RPMI8226 (cell line): ENCODE results near the gene ZSCAN5A.
"Not testable (repeated sequence)": the region's sequence is repeated elsewhere in the genome, so short reads cannot be mapped to it uniquely, and the experiment has no call there.

Experiments used
- DNase-seq: peaks from one replicate; pipeline ENCODE4 v3.0.0-alpha.2; 2015

The ZSCAN5A gene

DNA sequence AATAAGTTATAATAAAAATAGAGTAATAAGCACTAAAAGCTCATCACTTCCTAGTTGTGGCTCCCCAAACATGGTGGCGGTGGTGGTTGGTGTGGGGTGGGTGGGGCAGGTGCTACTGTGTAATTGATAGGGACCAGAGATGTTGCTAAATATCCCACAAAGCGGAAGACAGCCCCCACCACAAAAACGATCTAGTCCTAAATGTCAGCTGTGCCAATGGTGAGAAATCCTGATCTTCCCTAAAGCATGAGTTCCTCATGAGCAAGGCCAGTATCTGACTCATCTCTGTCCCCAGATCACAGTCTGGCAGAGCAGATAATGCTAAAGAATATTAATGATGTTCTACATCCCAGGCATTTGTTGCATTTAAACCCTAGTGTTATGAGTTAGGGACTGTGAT is 44.0 kb downstream of the ZSCAN5A start:
- DNase-seq = no peak

GRCh38 chr19:56269348-56269747 is 45.3 kb downstream of the ZSCAN5A start:
- DNase-seq = no peak

DNA sequence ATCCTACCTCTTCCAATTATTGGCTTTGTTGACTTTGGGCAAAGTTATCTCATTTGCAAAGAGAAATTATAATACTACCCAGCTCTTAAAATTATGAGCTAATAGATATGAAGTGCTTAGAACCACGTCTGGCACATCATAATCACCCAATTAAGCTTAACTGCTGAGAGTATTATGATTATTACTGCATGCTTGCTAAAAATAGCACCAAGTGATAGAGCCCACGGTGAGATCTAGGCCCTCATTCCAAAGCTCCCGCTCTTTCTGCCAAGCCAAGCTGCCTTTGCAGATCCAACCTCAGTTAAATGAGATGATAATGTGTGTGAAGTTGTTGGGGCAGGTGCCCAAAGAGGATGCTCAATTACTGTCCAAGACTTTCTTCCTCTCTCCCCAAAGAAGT is 48.6 kb downstream of the ZSCAN5A start:
- DNase-seq = no peak

DNA sequence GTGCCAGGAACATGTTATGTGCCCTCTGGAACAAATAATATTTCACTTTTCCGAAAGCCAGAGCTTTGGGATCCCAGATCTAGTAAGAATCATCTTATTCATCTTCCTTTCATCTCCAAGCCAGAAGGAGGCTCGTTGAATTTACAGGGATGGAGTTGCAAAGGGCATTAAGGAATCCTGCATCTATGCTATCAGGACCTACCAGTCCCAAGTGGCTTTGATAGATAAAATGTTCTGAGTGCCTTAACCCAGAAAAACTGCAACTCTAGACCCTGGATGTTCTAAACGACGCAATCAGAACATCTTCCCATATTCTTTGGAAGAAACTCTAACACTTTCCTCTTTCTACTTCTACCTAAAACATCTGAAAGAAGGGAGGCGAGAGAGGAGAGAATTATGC is 51.3 kb downstream of the ZSCAN5A start:
- no peak for DNase-seq

GRCh38 chr19:56261932-56262331 is 52.7 kb downstream of the ZSCAN5A start:
- not testable (repeated sequence) for DNase-seq

- DNase-seq = no peak
These were observed 53.5 kb downstream of the ZSCAN5A start for GRCh38 chr19:56261145-56261544.

- DNase-seq = no peak
These were observed 56.4 kb downstream of the ZSCAN5A start for GRCh38 chr19:56258272-56258671.

- DNase-seq = peak; percentile 67
These were observed 60.9 kb downstream of the ZSCAN5A start for GRCh38 chr19:56253737-56254136.

DNA sequence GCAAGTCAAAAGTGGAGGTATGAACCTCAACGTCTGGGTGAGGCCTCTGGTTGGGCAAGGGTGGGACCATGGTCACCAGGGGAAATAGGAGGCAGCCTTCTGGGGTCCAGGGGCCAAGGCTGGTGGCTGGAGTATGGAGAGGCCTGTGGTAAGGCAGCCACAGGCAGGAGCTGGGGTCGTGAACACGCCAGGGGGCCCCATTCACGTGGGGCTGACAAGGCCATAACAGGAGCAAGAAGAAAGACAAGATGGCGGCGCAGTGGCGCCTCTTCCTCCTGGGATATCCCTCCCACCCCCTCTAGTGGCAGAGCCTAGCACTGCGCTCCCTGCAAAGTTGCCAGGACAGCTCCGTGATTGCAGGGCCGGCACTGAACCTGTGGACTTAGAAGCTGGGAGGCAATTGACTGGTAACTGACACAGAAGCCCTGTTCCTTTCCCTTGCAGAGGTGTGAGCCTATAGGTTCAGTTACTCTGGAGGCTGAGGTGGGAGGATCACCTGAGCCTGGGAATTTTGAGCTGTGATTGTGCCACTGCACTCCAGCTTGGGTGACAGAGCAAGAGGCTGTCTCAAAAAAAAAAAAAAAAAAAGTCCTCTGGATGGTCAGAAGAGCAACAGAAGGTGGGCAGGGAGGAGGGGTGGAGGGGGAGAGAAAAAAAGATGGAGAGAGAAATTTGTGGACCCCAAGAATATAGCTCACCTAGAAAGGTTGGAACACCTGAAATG is 61.8 kb downstream of the ZSCAN5A start:
- peak; percentile 86 for DNase-seq

- DNase-seq = not testable (repeated sequence)
These were observed 65.8 kb downstream of the ZSCAN5A start for GRCh38 chr19:56248736-56249338.

DNA sequence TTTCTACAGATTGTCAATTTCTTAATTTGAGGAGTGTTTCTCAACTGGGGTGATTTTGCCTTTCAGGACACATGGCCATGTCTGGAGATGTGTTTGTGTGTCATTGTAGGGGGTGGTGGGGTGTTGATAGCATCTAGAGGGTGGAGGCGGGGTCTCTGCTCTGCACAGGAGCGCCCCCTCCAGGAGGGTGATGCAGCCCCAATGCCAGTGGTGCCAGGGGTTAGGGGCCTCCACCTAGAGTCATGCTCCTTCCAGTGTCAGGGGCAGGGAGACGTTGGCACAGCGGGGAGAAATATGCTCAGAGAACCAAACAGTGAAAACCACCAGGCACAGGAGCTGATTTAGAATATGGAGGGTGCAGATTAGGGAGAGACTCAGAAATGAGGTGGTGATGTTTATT is 68.9 kb downstream of the ZSCAN5A start:
- not testable (repeated sequence) for DNase-seq

- no peak for DNase-seq
These were observed 69.4 kb downstream of the ZSCAN5A start for GRCh38 chr19:56245121-56245740.

DNA sequence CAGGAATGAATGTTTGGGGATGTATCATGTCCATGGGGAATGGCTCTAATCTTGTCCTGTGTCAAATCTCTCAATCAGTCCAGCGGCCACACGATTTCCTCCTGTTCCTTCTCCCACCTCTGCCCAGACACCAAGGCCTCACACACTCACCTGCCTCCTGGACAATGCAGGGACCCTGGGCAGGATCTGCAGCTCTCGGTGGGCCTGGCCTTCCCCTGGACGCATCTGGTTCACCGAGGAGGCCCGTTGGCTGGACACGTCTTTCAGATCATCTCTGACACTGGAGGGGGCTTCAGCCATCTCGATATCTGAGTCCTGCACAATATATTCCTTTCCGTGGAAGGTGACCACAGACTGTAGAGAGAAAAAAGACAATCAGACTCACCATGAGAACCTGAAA is 91.2 kb downstream of the ZSCAN5A start:
- no peak for DNase-seq

DNA sequence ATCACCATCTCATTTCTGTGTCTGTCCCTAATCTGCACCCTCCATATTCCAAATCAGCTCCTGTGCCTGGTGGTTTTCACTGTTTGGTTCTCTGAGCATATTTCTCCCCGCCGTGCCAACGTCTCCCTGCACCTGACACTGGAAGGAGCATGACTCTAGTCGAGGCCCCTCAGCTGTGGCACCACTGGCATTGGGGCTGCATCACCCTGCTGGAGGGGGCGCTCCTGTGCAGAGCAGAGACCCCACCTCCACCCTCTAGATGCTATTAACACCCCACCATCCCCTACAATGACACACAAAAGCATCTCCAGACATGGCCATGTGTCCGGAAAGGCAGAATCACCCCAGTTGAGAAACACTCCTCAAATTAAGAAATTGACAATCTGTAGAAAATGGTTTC is 91.7 kb downstream of the ZSCAN5A start:
- DNase-seq = no peak

DNA sequence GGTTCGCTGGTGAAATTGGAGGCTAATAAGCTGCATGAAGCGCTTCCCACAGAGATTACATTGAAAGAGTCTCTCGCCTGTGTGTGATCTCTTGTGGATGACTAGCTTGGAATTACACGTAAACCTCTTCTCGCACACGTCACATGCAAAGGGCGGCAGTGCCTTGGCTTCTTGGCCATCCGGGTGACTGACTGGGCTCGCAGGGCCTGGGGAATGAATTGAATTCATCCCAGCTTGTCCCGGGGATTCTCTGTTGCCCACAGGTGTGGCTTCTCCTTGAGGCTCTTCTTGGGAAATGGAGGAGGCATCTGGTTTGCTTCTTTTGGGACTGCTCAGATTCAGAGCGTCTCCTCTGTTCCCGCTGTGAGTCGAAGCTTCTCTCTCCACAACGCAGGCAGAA is 92.8 kb downstream of the ZSCAN5A start:
- DNase-seq = no peak

DNA sequence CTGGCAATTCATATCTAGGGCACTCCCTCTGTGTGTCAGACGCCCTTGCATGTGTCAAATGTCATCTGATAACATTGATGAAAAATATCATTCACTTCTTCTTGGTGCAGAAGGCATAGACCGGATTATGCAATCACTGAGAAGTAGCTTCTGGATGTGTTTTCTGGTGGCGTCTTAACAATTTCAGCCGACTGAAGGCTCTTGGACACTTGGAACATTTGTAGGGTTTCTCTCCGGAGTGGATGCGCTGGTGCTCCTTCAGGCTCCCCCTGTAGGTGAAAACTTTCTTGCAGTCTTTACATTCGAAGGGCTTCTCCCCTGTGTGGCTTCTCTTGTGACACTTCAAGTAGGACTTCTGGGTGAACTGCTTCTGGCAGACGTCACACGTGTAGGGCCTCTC is 93.2 kb downstream of the ZSCAN5A start:
- not testable (repeated sequence) for DNase-seq

DNA sequence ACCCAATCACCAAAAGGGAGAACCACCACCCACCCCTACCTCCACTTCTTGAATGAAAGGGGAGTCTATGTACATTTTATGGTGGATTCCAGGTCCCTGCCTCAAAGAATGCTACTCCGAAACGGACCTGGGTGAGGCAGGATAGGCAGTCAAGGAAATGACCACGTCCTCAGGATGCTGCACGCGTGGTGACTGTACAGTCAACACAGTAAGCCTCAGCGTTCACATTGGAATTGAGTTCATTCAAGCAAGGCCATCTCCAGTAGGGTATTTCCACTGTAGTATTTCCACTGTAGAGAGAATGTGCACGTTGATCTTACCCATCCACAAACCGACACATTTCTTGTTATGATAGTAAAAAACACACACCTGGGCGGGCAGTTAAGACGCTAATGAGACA is 95.7 kb downstream of the ZSCAN5A start:
- DNase-seq = no peak

DNA sequence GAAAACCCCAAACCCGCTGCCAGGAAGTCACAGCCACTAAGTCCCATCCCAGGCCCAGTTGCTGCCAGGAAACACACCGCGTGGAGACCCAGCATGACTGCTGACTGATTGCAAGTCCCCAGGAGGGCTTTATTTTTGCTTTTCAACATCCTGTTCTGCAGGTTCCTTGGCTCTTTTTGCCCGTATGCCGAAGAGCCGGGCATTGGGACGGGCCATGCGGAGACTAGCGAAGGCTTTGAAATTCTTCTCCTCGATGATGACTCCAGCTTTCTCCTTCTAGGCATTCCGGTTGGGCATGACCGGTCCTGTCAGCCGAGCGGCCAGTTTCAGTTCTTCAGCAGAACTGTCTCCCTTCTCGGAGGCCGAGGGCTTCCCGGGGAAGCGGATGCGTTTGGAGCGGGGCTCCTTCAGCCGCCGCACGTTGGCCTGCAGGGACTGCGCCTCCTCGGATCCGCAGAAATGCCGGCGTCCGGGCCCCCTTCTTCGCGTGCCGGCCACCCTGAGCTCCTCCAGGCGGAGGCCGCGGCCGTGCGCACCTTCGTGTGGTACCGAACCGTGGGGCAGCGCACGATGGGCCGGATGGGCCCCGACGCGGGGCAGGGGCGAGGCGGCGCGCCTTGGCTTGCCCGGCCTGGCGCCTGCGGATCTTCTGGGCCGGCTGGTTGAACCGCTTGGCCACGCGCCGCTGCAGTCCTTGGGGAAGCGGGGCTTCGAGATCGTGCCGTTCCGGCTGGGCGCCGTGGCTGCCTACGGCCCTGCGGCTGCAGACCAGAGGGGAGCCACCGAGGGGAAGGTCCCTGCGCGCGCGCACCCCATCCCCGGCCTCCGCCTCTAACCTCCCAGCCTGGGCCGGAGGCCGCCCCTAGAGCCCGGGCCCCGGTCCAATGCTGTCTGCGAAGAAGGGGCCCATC is 97.3 kb downstream of the ZSCAN5A start:
- no peak for DNase-seq

GRCh38 chr19:56211718-56212117 is 102.9 kb downstream of the ZSCAN5A start:
- DNase-seq = no peak

DNA sequence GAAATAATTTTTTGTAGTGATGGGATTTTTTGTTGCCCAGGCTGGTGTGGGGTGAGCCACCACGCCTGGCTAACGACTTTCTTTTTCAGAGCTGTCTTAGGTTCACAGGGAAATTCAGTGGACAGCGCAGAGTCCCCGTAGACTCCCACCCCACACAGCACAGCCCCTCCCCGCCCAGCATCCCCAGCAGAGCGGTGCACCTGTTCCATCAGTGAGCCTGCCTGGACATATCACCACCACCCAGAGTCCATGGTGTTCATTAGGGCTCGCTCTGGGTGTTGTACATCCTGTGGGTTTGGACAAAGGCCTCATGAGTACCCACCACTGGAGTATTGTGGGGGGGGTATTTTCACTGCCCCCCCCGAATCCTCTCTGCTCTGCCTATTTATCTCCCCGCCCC is 104.6 kb downstream of the ZSCAN5A start:
- DNase-seq = not testable (repeated sequence)

DNA sequence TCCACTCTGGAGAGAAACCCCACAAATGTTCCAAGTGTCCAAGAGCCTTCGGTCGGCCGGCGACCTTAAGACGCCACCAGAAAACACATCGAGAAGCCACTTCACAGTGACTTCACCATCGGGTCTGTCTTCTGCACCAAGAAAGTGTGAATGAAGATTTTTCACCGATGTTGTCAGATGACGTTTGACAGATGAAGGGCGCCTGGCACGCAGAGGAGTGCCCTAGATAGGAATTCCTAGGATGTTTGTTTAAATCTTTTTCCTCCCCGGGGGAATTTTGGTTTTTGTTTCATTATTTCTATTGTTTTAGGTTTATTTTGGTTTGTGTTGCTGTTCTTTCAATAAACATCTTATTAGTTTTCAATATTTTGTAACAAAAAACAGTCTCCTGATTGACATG is 105.5 kb downstream of the ZSCAN5A start:
- no peak for DNase-seq

GRCh38 chr19:56207581-56207980 is 107.1 kb downstream of the ZSCAN5A start:
- DNase-seq = not testable (repeated sequence)

- DNase-seq = no peak
These were observed 112.7 kb downstream of the ZSCAN5A start, which contains the start of gene ZSCAN5C for GRCh38 chr19:56201973-56202372. TSS of gene ZSCAN5C (plus strand) at chr19:56202273. CDS start at chr19:56205914, 3,641 bp downstream.
